SU-DHL-6 (cell line): Measurements from ENCODE around the gene ZNF202.

Source experiments
- H2AFZ ChIP-seq: fragments of 200-600 bp; sonication (generic); 2 replicates; pipeline ENCODE4 v1.6.1; 2014; ENCODE audit warnings: low read depth, mild to moderate bottlenecking, moderate library complexity, mixed read lengths, antibody characterized with exemption, low read length; ENCODE audit not compliant: severe bottlenecking
- H3F3A ChIP-seq: fragments of 200-600 bp; shearing (Covaris generic); 2 replicates; pipeline ENCODE4 v1.6.0; 2016; ENCODE audit warnings: antibody characterized with exemption, mild to moderate bottlenecking; ENCODE audit not compliant: insufficient read depth
- H3K27ac ChIP-seq: fragments of 200-600 bp; sonication (generic); 2 replicates; pipeline ENCODE4 v1.5.1; 2016; ENCODE audit warnings: low read depth, mild to moderate bottlenecking, low read length, moderate library complexity, mixed read lengths
- H3K27me3 ChIP-seq: fragments of 200-600 bp; sonication (generic), shearing (Covaris generic); 2 replicates; pipeline ENCODE4 v1.6.0; 2014; ENCODE audit warnings: mild to moderate bottlenecking, low read length
- H3K36me3 ChIP-seq: fragments of 200-600 bp; sonication (generic); 2 replicates; pipeline ENCODE4 v1.6.1; 2014; ENCODE audit warnings: mild to moderate bottlenecking, low read length, mixed read lengths
- H3K4me2 ChIP-seq: fragments of 300-600, 200-600 bp; shearing (Covaris generic), sonication (generic); 2 replicates; pipeline ENCODE4 v1.6.0; 2014; ENCODE audit warnings: low read length, low read depth, mild to moderate bottlenecking; ENCODE audit not compliant: poor library complexity, severe bottlenecking
- H3K4me3 ChIP-seq: fragments of 200-600 bp; sonication (generic); 2 replicates; pipeline ENCODE4 v1.5.1; 2014; ENCODE audit warnings: antibody characterized with exemption, low read length, mild to moderate bottlenecking, mixed read lengths; ENCODE audit not compliant: insufficient read depth, poor library complexity, severe bottlenecking
- H3K79me2 ChIP-seq: fragments of 200-600 bp; sonication (generic); 2 replicates; pipeline ENCODE4 v1.6.1; 2014; ENCODE audit warnings: mild to moderate bottlenecking, low read length, moderate library complexity; ENCODE audit not compliant: insufficient read depth
- H3K9ac ChIP-seq: fragments of 200-600 bp; sonication (generic); 2 replicates; pipeline ENCODE4 v1.7.0; 2014; ENCODE audit warnings: mild to moderate bottlenecking, low read length
- H3K9me2 ChIP-seq: fragments of 200-600 bp; sonication (generic); replicated peaks from 2 replicates; pipeline ENCODE4 v1.6.1; 2014; ENCODE audit warnings: low read length; ENCODE audit not compliant: insufficient read depth
- H3K9me3 ChIP-seq: fragments of 200-600 bp; sonication (generic); 2 replicates; pipeline ENCODE4 v1.6.1; 2014; ENCODE audit warnings: low read length, mixed read lengths; ENCODE audit not compliant: insufficient read depth
- H4K20me1 ChIP-seq: fragments of 200-600 bp; sonication (generic); 2 replicates; pipeline ENCODE4 v1.6.1; 2014; ENCODE audit warnings: low read depth, mild to moderate bottlenecking, antibody characterized with exemption, low read length, moderate library complexity, mixed read lengths
- CTCF ChIP-seq: fragments of 200-600 bp; sonication (generic); IDR thresholded peaks from one replicate; pipeline ENCODE4 v1.5.1; 2017; ENCODE audit warnings: antibody characterized with exemption, mild to moderate bottlenecking, low read length, moderate library complexity; ENCODE audit not compliant: insufficient read depth, poor library complexity, severe bottlenecking
- EZH2phosphoT487 ChIP-seq: fragments of 200-600 bp; sonication (generic), shearing (Covaris generic); conservative IDR thresholded peaks from 2 replicates; pipeline ENCODE4 v1.6.1; 2018; ENCODE audit warnings: mild to moderate bottlenecking, antibody characterized with exemption, low read length, moderate library complexity, mixed read lengths

Gene ZNF202

GRCh38 chr11:123773026-123773425, 31.6 kb upstream of the ZNF202 start:
- Histone ChIP-seq H3K27ac (no peak overlapping the region), H3K4me2 (no peak overlapping the region), H2AFZ (no peak overlapping the region), H3K9me2 (no peaks in the 10 kb centered on the region), H3K4me3 (no peak overlapping the region), H3K79me2 (no peaks in the 10 kb centered on the region), H3K27me3 (no peaks in the 10 kb centered on the region), H3F3A (no peaks in the 10 kb centered on the region), H3K36me3 (no peaks in the 10 kb centered on the region), H3K9ac (no peak overlapping the region), H4K20me1 (no peaks in the 10 kb centered on the region), H3K9me3 (no peaks in the 10 kb centered on the region)
- no peak for TF ChIP-seq CTCF
- TF ChIP-seq EZH2phosphoT487: no peak

- Histone ChIP-seq H3K9me3 (no peaks in the 10 kb centered on the region), H3K9me2 (no peaks in the 10 kb centered on the region), H3K79me2 (no peaks in the 10 kb centered on the region), H3K27ac (no peak overlapping the region), H3K9ac (no peak overlapping the region), H3K36me3 (no peaks in the 10 kb centered on the region), H3K27me3 (no peaks in the 10 kb centered on the region), H3K4me2 (no peak overlapping the region), H3F3A (no peaks in the 10 kb centered on the region), H3K4me3 (no peak overlapping the region), H2AFZ (no peak overlapping the region), H4K20me1 (no peaks in the 10 kb centered on the region)
- TF ChIP-seq CTCF (no peak), EZH2phosphoT487 (no peak)
Observed at GRCh38 chr11:123771664-123772063, 30.2 kb upstream of the ZNF202 start.

- Histone ChIP-seq H3K27me3 (no peaks in the 10 kb centered on the region), H2AFZ (no peak overlapping the region), H3K27ac (no peak overlapping the region), H3K9me2 (no peaks in the 10 kb centered on the region), H3K4me3 (no peak overlapping the region), H3K36me3 (no peaks in the 10 kb centered on the region), H3K4me2 (no peak overlapping the region), H3K9ac (no peak overlapping the region), H3K79me2 (no peaks in the 10 kb centered on the region), H3K9me3 (no peaks in the 10 kb centered on the region), H3F3A (no peaks in the 10 kb centered on the region), H4K20me1 (no peaks in the 10 kb centered on the region)
- TF ChIP-seq CTCF (no peak), EZH2phosphoT487 (no peak)
Observed at GRCh38 chr11:123770712-123771111, 29.3 kb upstream of the ZNF202 start.
